Hepatocyte (in vitro differentiated cells): ENCODE data around the gene NMNAT2. TPM values are rescaled to one million over a fixed set of nuclear protein-coding genes. Genes with fewer than 3 reads are reported as not detected.

Experiments
- DNase-seq: peaks from one replicate; pipeline ENCODE4 v3.0.0-alpha.2; 2016; ENCODE audit warnings: low spot score
- H2AFZ ChIP-seq: fragments of 200-600 bp; sonication (generic); 2 replicates; pipeline ENCODE4 v1.6.0; 2016; ENCODE audit warnings: antibody characterized with exemption, mild to moderate bottlenecking
- H3K27ac ChIP-seq: fragments of 200-600 bp; sonication (generic); 2 replicates; pipeline ENCODE4 v1.5.1; 2016; ENCODE audit warnings: mild to moderate bottlenecking
- H3K27me3 ChIP-seq: fragments of 200-600 bp; sonication (generic); 2 replicates; pipeline ENCODE4 v1.6.1; 2016
- H3K36me3 ChIP-seq: fragments of 200-600 bp; sonication (generic); replicated peaks from 2 replicates; pipeline ENCODE4 v1.5.1; 2016; ENCODE audit warnings: low read depth; ENCODE audit not compliant: insufficient read depth
- H3K4me1 ChIP-seq: fragments of 200-600 bp; sonication (generic); 2 replicates; pipeline ENCODE4 v1.5.1; 2016; ENCODE audit warnings: mild to moderate bottlenecking, moderate library complexity; ENCODE audit not compliant: insufficient read depth
- H3K4me2 ChIP-seq: fragments of 200-600 bp; sonication (generic); 2 replicates; pipeline ENCODE4 v1.6.0; 2016
- H3K4me3 ChIP-seq: fragments of 200-600 bp; sonication (generic); 2 replicates; pipeline ENCODE4 v1.5.1; 2016; ENCODE audit warnings: mild to moderate bottlenecking
- H3K79me2 ChIP-seq: fragments of 200-600 bp; sonication (generic); 2 replicates; pipeline ENCODE4 v1.6.0; 2017; ENCODE audit warnings: mild to moderate bottlenecking
- H3K9me2 ChIP-seq: fragments of 200-600 bp; sonication (generic); replicated peaks from 2 replicates; pipeline ENCODE4 v1.6.0; 2017; ENCODE audit warnings: mild to moderate bottlenecking; ENCODE audit not compliant: insufficient read depth
- H3K9me3 ChIP-seq: fragments of 200-600 bp; sonication (generic); 2 replicates; pipeline ENCODE4 v1.5.1; 2016; ENCODE audit warnings: low read depth, mild to moderate bottlenecking
- H4K20me1 ChIP-seq: fragments of 200-600 bp; sonication (generic); 2 replicates; pipeline ENCODE4 v1.6.0; 2016; ENCODE audit warnings: mild to moderate bottlenecking; ENCODE audit not compliant: insufficient read depth, poor library complexity, severe bottlenecking
- CTCF ChIP-seq: fragments of 200-600 bp; sonication (generic); IDR thresholded peaks from 2 replicates; pipeline ENCODE4 v1.5.1; 2016; ENCODE audit warnings: antibody characterized with exemption, mild to moderate bottlenecking; ENCODE audit not compliant: poor library complexity
- EZH2 ChIP-seq: fragments of 200-600 bp; sonication (generic); IDR thresholded peaks from 2 replicates; pipeline ENCODE4 v1.6.1; 2016; ENCODE audit warnings: antibody characterized with exemption, mild to moderate bottlenecking, borderline replicate concordance
- EZH2phosphoT487 ChIP-seq: fragments of 200-600 bp; sonication (generic); IDR thresholded peaks from one replicate; pipeline ENCODE4 v1.6.1; 2018; ENCODE audit warnings: antibody characterized with exemption, mild to moderate bottlenecking, low read depth, moderate library complexity; ENCODE audit not compliant: unreplicated experiment, severe bottlenecking
- WGBS: methylation state at CpG from one replicate; pipeline ENCODE4 v1.1.6; 2016; ENCODE audit warnings: low lambda C conversion rate; ENCODE audit errors: missing lambda C conversion rate; 5-methylcytosine and 5-hydroxymethylcytosine counted together
- polyA plus RNA-seq: library from polyadenylated mRNA; unstranded; fragments of >200 nt; fragmentation: Nextera tagmentation; extraction: Ambion mirVana; gene quantifications from 2 replicates; pipeline ENCODE4 v1.2.1, GENCODE V29; 2016
- total RNA-seq: library from RNA; depleted of rRNA; stranded (reverse); fragments of >200 nt; gene quantifications from 2 replicates; pipeline ENCODE4 v1.2.3, GENCODE V29; 2014

The NMNAT2 gene
- total and polyA plus RNA-seq, 2 experiments from 2014 or later = 0.66 to 1.00 TPM

DNA sequence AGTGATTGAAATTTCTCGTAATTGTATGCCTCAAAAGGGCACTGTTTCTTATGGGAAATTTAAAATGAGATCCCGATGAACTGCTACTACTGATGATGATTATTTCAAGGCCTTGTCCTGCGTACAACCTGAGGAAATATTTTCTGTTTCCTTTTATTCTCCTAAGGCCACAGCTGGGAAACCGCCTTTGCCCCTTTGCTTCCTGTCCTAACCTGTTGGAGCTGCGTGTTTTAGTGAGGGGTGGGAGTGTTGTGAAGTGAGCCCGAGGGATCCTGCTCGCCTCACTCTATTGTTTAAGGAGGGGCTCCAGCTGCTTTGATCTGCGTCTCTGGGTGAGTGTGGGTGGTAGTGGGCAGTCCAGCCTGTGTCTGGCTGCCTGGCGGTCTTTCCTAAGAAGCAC, 217.7 kb downstream of the NMNAT2 start:
- no peaks in the 10 kb centered on the region for H3K36me3 ChIP-seq
- H2AFZ ChIP-seq = no peak overlapping the region
- H3K79me2 ChIP-seq = no peaks in the 10 kb centered on the region
- no peak overlapping the region for H3K4me3 ChIP-seq
- WGBS = 75% methylated on average over 9 of the region's 9 CpGs
- no peak for DNase-seq
- no peak overlapping the region for H3K4me2 ChIP-seq
- no peaks in the 10 kb centered on the region for H3K27me3 ChIP-seq
- TF ChIP-seq CTCF = no peak
- no peaks in the 10 kb centered on the region for H3K4me1 ChIP-seq
- no peaks in the 10 kb centered on the region for H3K9me3 ChIP-seq
- no peak overlapping the region for H3K27ac ChIP-seq
- no peaks in the 10 kb centered on the region for H4K20me1 ChIP-seq
- H3K9me2 ChIP-seq = no peaks in the 10 kb centered on the region

- Histone ChIP-seq H3K4me1 (no peaks in the 10 kb centered on the region), H3K4me3 (no peak overlapping the region), H3K9me2 (no peaks in the 10 kb centered on the region), H2AFZ (no peak overlapping the region), H3K27ac (no peak overlapping the region), H3K79me2 (no peaks in the 10 kb centered on the region), H4K20me1 (no peaks in the 10 kb centered on the region), H3K4me2 (no peak overlapping the region), H3K27me3 (no peaks in the 10 kb centered on the region), H3K36me3 (no peaks in the 10 kb centered on the region), H3K9me3 (no peaks in the 10 kb centered on the region)
- WGBS = 91% methylated on average over 3 of the region's 3 CpGs
- no peak for TF ChIP-seq CTCF
- no peak for TF ChIP-seq EZH2
- no peak for DNase-seq
Measured at GRCh38 chr1:183199304-183199703, 218.9 kb downstream of the NMNAT2 start.

GRCh38 chr1:183198463-183198862, 219.7 kb downstream of the NMNAT2 start:
- no peaks in the 10 kb centered on the region for H3K27me3 ChIP-seq
- no peak overlapping the region for H3K4me2 ChIP-seq
- no peaks in the 10 kb centered on the region for H3K9me2 ChIP-seq
- H2AFZ ChIP-seq = no peak overlapping the region
- no peaks in the 10 kb centered on the region for H3K4me1 ChIP-seq
- H3K4me3 ChIP-seq = no peak overlapping the region
- peak; percentile 55 for DNase-seq
- TF ChIP-seq CTCF (no peak), EZH2phosphoT487 (no peak), EZH2 (no peak)
- H4K20me1 ChIP-seq = no peaks in the 10 kb centered on the region
- no peak overlapping the region for H3K27ac ChIP-seq
- no peaks in the 10 kb centered on the region for H3K36me3 ChIP-seq
- H3K79me2 ChIP-seq = no peaks in the 10 kb centered on the region
- H3K9me3 ChIP-seq = no peaks in the 10 kb centered on the region
- 68% methylated on average over 9 of the region's 9 CpGs for WGBS

Other genes starting within 250 kb of the NMNAT2 start
- gene LAMC2, start 232.1 kb downstream of the NMNAT2 start, total RNA-seq = 73.5 and 76.3 TPM in 2 replicates
- gene LAMC2, start 232.1 kb downstream of the NMNAT2 start, polyA plus RNA-seq = 32.9 and 45.3 TPM in 2 replicates
- gene SMG7, start 54.1 kb upstream of the NMNAT2 start, total RNA-seq = 28.8 and 39.5 TPM in 2 replicates
- 22.3 and 28.1 TPM in 2 replicates for gene SMG7, start 54.1 kb upstream of the NMNAT2 start, polyA plus RNA-seq
- 2.4 and 13.7 TPM in 2 replicates for gene NCF2, start 172.1 kb upstream of the NMNAT2 start, total RNA-seq
- gene NCF2, start 172.1 kb upstream of the NMNAT2 start, polyA plus RNA-seq = 0.52 and 3.1 TPM in 2 replicates
- 144 TPM in 2 replicates for gene ARPC5, start 217.4 kb upstream of the NMNAT2 start, total RNA-seq
- gene ARPC5, start 217.4 kb upstream of the NMNAT2 start, polyA plus RNA-seq = 183 and 192 TPM in 2 replicates
- gene APOBEC4, start 234.9 kb upstream of the NMNAT2 start, total RNA-seq = 0.37 TPM in 1 of 2 replicates, not detected in the other
- not detected in 2 replicates for gene APOBEC4, start 234.9 kb upstream of the NMNAT2 start, polyA plus RNA-seq